Liver (tissue), 9 donors: ENCODE results near the gene PGBD2. TPM values are rescaled to one million over a fixed set of nuclear protein-coding genes. Genes with fewer than 3 reads are reported as not detected.
A peak's percentile ranks its signal among the peaks of the same experiment; 100 is the strongest.

Experiments used
- DNase-seq: peaks from one replicate; pipeline ENCODE4 v3.0.0-alpha.2; 2017; ENCODE audit warnings: low spot score
- H3K27ac ChIP-seq, 2 donors: one replicate each; pipeline ENCODE4 v1.7.0; 2013; ENCODE audit warnings: inconsistent platforms in 2 of 2, low read length in 2 of 2, control low read depth in 1 of 2, low read depth in 1 of 2, mild to moderate bottlenecking in 1 of 2
- H3K27me3 ChIP-seq, 4 donors: one replicate each; pipeline versions ENCODE4 v1.6.1 to v1.7.0; 2013; ENCODE audit warnings: low read length in 3 of 4, inconsistent platforms in 1 of 4, mild to moderate bottlenecking in 1 of 4, moderate library complexity in 1 of 4; ENCODE audit not compliant: control insufficient read depth in 4 of 4, insufficient read depth in 4 of 4
- H3K36me3 ChIP-seq, 4 donors: one replicate each; pipeline versions ENCODE4 v1.6.1 to v1.7.0; 2013; ENCODE audit warnings: low read length in 3 of 4, mild to moderate bottlenecking in 3 of 4, low read depth in 1 of 4, moderate library complexity in 1 of 4; ENCODE audit not compliant: control insufficient read depth in 4 of 4, insufficient read depth in 3 of 4
- H3K4me1 ChIP-seq, 4 donors: one replicate each; pipeline versions ENCODE4 v1.6.1 to v1.7.0; 2013; ENCODE audit warnings: low read length in 3 of 4, mild to moderate bottlenecking in 3 of 4, moderate library complexity in 1 of 4; ENCODE audit not compliant: control insufficient read depth in 4 of 4, insufficient read depth in 4 of 4
- H3K4me3 ChIP-seq, 3 donors: one replicate each; pipeline versions ENCODE4 v1.6.1 to v1.7.0; 2013; ENCODE audit warnings: low read length in 3 of 3, control low read depth in 1 of 3, low read depth in 1 of 3, mild to moderate bottlenecking in 1 of 3
- H3K9ac ChIP-seq, 2 donors: one replicate each; pipeline ENCODE4 v1.7.0; 2013; ENCODE audit warnings: low read length in 2 of 2, mild to moderate bottlenecking in 2 of 2, moderate library complexity in 2 of 2, control low read depth in 1 of 2, low read depth in 1 of 2
- H3K9me3 ChIP-seq, 4 donors: one replicate each; pipeline versions ENCODE4 v1.6.1 to v1.7.0; 2013; ENCODE audit warnings: low read length in 3 of 4; ENCODE audit not compliant: control insufficient read depth in 4 of 4
- FOXA1 ChIP-seq: IDR thresholded peaks from 2 replicates; pipeline ENCODE4 v1.6.1; 2016; ENCODE audit warnings: antibody characterized with exemption
- FOXA2 ChIP-seq: IDR thresholded peaks from 2 replicates; pipeline ENCODE4 v1.6.1; 2016; ENCODE audit warnings: antibody characterized with exemption
- GABPA ChIP-seq, 2 donors: IDR thresholded peaks in 1 of 2; conservative IDR thresholded peaks in 1 of 2; 2 replicates each; pipeline ENCODE4 v1.6.1; 2016; ENCODE audit warnings: antibody characterized with exemption in 2 of 2, mild to moderate bottlenecking in 1 of 2, moderate library complexity in 1 of 2
- HNF4A ChIP-seq, 2 donors: conservative IDR thresholded peaks; 2 replicates each; pipeline ENCODE4 v1.6.1; 2016; ENCODE audit warnings: antibody characterized with exemption in 2 of 2, mild to moderate bottlenecking in 2 of 2
- JUND ChIP-seq, 2 donors: IDR thresholded peaks; 2 replicates each; pipeline ENCODE4 v1.6.1; 2016; ENCODE audit warnings: antibody characterized with exemption in 2 of 2
- NR2F2 ChIP-seq: IDR thresholded peaks from 2 replicates; pipeline ENCODE4 v1.6.1; 2016; ENCODE audit warnings: antibody characterized with exemption
- RAD21 ChIP-seq, 2 donors: IDR thresholded peaks; 2 replicates each; pipeline ENCODE4 v1.6.1; 2016; ENCODE audit warnings: antibody characterized with exemption in 2 of 2, mild to moderate bottlenecking in 2 of 2
- RXRA ChIP-seq, 2 donors: IDR thresholded peaks; 2 replicates each; pipeline ENCODE4 v1.6.1; 2017 to 2018; ENCODE audit warnings: antibody characterized with exemption in 2 of 2, mild to moderate bottlenecking in 1 of 2
- SP1 ChIP-seq: IDR thresholded peaks from 2 replicates; pipeline ENCODE4 v1.6.1; 2018; ENCODE audit warnings: antibody characterized with exemption, mild to moderate bottlenecking
- TAF1 ChIP-seq: conservative IDR thresholded peaks from 2 replicates; pipeline ENCODE4 v1.6.1; 2016; ENCODE audit warnings: antibody characterized with exemption, mild to moderate bottlenecking
- YY1 ChIP-seq: IDR thresholded peaks from 2 replicates; pipeline ENCODE4 v1.6.1; 2016; ENCODE audit warnings: antibody characterized with exemption, mild to moderate bottlenecking
- WGBS: extraction: QIAGEN DNeasy Blood & Tissue Kit; methylation state at CpG from one replicate; pipeline ENCODE4 v1.1.7; 2013; 5-methylcytosine and 5-hydroxymethylcytosine counted together
- polyA plus RNA-seq, 2 donors: library from polyadenylated mRNA; stranded (reverse) in 1 of 2; unstranded in 1 of 2; fragments of 200-250 nt in 1 of 2; fragments of >200 nt in 1 of 2; fragmentation: Nextera tagmentation in 1 of 2; extraction: Ambion mirVana in 1 of 2; gene quantifications; one replicate each; pipeline versions ENCODE4 v1.2.1 to v1.2.3, GENCODE V29; 2013 to 2015
- total RNA-seq, 2 donors: library from RNA; depleted of rRNA; stranded (reverse); fragments of >200 nt; gene quantifications; one replicate each; pipeline ENCODE4 v1.2.3, GENCODE V29; 2014
- TF ChIP-seq, protein P1 (sequence below): IDR thresholded peaks from 2 replicates; pipeline ENCODE4 v1.6.1; 2016; ENCODE audit warnings: antibody characterized with exemption
- TF ChIP-seq, protein P2 (sequence below): fragments of 150-350 bp; IDR thresholded peaks from 2 replicates; pipeline ENCODE4 v1.5.1; 2017; ENCODE audit warnings: improper control_type of control experiment, low read depth, low read length; ENCODE audit not compliant: missing input control
- TF ChIP-seq, protein P3 (sequence below): IDR thresholded peaks from 2 replicates; pipeline ENCODE4 v1.6.1; 2016; ENCODE audit warnings: antibody characterized with exemption
- TF ChIP-seq, protein P4 (sequence below): IDR thresholded peaks from 2 replicates; pipeline ENCODE4 v1.6.1; 2016; ENCODE audit warnings: antibody characterized with exemption, mild to moderate bottlenecking
- TF ChIP-seq, protein P5 (sequence below): IDR thresholded peaks from 2 replicates; pipeline ENCODE4 v1.6.1; 2016; ENCODE audit warnings: antibody characterized with exemption
- donor health status: healthy.
- donor health status: healthy.
- donor health status: healthy.
- donor health status: healthy.
- donor health status: healthy.

Gene PGBD2
- total and polyA plus RNA-seq, 4 donors = 2.6 to 11.1 (median 4.7) TPM

DNA sequence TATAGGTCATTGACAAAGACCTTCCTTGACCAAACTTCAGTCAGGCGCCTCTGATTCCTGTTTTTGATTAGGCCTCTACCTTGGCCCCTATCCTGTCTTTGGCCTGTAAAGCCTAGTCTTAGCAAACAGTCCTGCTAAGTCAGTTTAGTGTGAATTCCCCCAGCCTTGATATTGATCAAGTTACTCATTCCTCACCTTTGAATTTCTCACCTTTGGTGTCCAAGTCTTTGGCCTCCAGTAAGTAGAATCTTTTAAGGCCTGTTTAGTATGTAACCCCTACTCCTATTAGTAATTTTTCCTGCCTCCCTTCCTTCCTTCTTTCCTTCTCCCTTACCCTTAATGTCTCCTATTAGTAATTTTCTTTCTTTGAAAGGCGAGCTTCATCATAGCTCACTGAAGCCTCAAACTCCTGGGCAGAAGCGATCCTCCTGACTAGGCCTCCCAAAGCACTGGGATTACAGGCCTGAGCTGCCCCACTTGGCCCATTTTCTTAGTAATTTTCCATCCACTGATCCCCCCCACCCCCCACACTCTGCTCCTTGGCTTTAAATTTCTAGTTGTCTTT is 34.1 kb upstream of the PGBD2 start:
- no peak for DNase-seq
- H3K36me3 ChIP-seq = no peaks in the 10 kb centered on the region
- 99% methylated on average over 3 of the region's 3 CpGs for WGBS
- no peaks in the 10 kb centered on the region for H3K27me3 ChIP-seq
- TF ChIP-seq NR2F2 (no peak), FOXA1 (no peak), RAD21 (IDR thresholded peaks at IDR 0.05) (no peak), JUND (IDR thresholded peaks at IDR 0.05) (no peak), TAF1 (no peak), FOXA2 (no peak), RXRA (IDR thresholded peaks at IDR 0.05) (no peak), HNF4A (conservative IDR thresholded peaks at IDR 0.05) (no peak), YY1 (no peak), SP1 (no peak)
- TF ChIP-seq, protein P1, sequence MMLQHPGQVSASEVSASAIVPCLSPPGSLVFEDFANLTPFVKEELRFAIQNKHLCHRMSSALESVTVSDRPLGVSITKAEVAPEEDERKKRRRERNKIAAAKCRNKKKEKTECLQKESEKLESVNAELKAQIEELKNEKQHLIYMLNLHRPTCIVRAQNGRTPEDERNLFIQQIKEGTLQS = no peak
- TF ChIP-seq, protein P2, sequence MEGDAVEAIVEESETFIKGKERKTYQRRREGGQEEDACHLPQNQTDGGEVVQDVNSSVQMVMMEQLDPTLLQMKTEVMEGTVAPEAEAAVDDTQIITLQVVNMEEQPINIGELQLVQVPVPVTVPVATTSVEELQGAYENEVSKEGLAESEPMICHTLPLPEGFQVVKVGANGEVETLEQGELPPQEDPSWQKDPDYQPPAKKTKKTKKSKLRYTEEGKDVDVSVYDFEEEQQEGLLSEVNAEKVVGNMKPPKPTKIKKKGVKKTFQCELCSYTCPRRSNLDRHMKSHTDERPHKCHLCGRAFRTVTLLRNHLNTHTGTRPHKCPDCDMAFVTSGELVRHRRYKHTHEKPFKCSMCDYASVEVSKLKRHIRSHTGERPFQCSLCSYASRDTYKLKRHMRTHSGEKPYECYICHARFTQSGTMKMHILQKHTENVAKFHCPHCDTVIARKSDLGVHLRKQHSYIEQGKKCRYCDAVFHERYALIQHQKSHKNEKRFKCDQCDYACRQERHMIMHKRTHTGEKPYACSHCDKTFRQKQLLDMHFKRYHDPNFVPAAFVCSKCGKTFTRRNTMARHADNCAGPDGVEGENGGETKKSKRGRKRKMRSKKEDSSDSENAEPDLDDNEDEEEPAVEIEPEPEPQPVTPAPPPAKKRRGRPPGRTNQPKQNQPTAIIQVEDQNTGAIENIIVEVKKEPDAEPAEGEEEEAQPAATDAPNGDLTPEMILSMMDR = no peak
- TF ChIP-seq, protein P3, sequence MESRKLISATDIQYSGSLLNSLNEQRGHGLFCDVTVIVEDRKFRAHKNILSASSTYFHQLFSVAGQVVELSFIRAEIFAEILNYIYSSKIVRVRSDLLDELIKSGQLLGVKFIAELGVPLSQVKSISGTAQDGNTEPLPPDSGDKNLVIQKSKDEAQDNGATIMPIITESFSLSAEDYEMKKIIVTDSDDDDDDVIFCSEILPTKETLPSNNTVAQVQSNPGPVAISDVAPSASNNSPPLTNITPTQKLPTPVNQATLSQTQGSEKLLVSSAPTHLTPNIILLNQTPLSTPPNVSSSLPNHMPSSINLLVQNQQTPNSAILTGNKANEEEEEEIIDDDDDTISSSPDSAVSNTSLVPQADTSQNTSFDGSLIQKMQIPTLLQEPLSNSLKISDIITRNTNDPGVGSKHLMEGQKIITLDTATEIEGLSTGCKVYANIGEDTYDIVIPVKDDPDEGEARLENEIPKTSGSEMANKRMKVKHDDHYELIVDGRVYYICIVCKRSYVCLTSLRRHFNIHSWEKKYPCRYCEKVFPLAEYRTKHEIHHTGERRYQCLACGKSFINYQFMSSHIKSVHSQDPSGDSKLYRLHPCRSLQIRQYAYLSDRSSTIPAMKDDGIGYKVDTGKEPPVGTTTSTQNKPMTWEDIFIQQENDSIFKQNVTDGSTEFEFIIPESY = no peak
- H3K27ac ChIP-seq = no peak overlapping the region
- H3K4me1 ChIP-seq = peaks cover 2 to 12% (median 4%) of the 10 kb centered on the region in 4 donors
- no peak overlapping the region for H3K4me3 ChIP-seq
- no peaks in the 10 kb centered on the region for H3K9me3 ChIP-seq
- H3K9ac ChIP-seq = no peak overlapping the region

DNA sequence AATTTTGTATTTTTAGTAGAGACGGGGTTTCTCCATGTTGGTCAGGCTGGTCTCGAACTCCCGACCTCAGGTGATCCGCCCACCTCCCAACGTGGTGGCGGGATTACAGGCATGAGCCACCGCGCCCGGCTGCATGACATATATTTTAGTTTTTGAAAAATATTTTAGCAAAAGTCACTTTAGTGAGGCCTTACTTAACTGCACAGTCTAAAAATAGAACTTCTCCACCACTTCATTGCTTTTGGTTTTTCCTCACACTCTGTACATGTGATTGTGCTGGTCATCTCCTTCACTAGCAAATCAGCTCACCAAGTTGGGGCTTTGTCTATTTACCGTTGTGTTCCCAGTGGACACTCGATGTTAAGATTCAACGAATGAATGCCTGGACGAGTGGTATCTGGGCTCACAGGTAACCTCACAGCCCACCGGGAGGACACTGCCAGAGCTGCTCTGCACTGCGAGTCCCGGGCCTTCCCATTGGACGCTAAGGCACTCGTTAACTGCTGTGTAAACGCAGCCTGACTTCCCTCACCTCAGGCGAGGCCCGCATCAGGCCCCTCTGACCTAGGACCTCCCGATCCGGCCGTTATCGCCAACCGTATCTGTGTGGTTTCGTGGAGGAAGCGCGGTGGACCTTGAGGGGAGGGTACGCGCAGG is 33.2 kb upstream of the PGBD2 start:
- H3K4me3 ChIP-seq = peak overlapping the region; percentile 50 to 76 (median 51)
- peaks cover 2 to 12% (median 4%) of the 10 kb centered on the region in 4 donors for H3K4me1 ChIP-seq
- no peaks in the 10 kb centered on the region for H3K9me3 ChIP-seq
- H3K27me3 ChIP-seq = no peaks in the 10 kb centered on the region
- H3K36me3 ChIP-seq = no peaks in the 10 kb centered on the region
- TF ChIP-seq NR2F2 (peak; percentile 33), YY1 (no peak), FOXA2 (no peak)
- WGBS = 16% methylated on average over 31 of the region's 31 CpGs
- DNase-seq = peak; percentile 74
- peak overlapping the region; percentile 57 to 77 for H3K9ac ChIP-seq
- H3K27ac ChIP-seq = peak overlapping the region; percentile 79 to 90

DNA sequence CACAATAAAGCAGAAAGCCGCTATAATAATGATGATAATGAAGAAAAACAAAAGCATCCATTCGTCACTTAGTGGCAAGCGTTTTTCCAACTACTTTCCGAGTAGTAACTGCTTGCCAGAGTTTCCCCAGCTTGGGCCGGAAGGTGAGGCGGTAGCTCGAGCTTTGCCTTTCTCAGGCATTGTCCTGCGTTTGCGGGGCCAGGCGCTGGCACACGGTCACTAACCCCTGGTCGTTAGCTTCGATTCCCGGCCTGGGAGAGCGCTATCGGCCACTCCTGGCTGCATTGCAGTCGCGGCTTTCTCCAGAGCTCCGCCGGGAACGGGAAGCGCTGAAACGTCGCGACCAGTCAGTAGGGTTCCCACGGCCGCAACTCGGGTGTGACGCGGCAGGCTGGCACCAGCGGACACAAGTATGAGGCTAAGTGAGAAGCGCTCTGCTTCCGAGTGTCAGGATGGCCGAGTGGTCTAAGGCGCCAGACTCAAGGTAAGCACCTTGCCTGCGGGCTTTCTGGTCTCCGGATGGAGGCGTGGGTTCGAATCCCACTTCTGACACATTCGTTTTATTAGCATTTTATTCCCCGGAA is 32.5 kb upstream of the PGBD2 start:
- Histone ChIP-seq H3K4me1 (peaks cover 2 to 12% (median 4%) of the 10 kb centered on the region in 4 donors), H3K27ac (peak overlapping the region; percentile 79 to 90), H3K9ac (peak overlapping the region; percentile 57 to 77), H3K36me3 (no peaks in the 10 kb centered on the region), H3K27me3 (no peaks in the 10 kb centered on the region), H3K9me3 (no peaks in the 10 kb centered on the region), H3K4me3 (peak overlapping the region; percentile 50 to 76 (median 51))
- peak; percentile 98 for DNase-seq
- WGBS = under 1% methylated on average over 41 of the region's 41 CpGs
- TF ChIP-seq, protein P4, sequence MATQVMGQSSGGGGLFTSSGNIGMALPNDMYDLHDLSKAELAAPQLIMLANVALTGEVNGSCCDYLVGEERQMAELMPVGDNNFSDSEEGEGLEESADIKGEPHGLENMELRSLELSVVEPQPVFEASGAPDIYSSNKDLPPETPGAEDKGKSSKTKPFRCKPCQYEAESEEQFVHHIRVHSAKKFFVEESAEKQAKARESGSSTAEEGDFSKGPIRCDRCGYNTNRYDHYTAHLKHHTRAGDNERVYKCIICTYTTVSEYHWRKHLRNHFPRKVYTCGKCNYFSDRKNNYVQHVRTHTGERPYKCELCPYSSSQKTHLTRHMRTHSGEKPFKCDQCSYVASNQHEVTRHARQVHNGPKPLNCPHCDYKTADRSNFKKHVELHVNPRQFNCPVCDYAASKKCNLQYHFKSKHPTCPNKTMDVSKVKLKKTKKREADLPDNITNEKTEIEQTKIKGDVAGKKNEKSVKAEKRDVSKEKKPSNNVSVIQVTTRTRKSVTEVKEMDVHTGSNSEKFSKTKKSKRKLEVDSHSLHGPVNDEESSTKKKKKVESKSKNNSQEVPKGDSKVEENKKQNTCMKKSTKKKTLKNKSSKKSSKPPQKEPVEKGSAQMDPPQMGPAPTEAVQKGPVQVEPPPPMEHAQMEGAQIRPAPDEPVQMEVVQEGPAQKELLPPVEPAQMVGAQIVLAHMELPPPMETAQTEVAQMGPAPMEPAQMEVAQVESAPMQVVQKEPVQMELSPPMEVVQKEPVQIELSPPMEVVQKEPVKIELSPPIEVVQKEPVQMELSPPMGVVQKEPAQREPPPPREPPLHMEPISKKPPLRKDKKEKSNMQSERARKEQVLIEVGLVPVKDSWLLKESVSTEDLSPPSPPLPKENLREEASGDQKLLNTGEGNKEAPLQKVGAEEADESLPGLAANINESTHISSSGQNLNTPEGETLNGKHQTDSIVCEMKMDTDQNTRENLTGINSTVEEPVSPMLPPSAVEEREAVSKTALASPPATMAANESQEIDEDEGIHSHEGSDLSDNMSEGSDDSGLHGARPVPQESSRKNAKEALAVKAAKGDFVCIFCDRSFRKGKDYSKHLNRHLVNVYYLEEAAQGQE = peak; percentile 25
- TF ChIP-seq, protein P5, sequence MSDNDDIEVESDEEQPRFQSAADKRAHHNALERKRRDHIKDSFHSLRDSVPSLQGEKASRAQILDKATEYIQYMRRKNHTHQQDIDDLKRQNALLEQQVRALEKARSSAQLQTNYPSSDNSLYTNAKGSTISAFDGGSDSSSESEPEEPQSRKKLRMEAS = peak; percentile 21
- TF ChIP-seq RXRA (IDR thresholded peaks at IDR 0.05) (peak in 1 of 2 donors; percentile 35), GABPA (IDR thresholded peaks at IDR 0.05 in 1 of 2, conservative IDR thresholded peaks at IDR 0.05 in 1 of 2) (no peak), RAD21 (IDR thresholded peaks at IDR 0.05) (peak in 1 of 2 donors; percentile 32)
- TF ChIP-seq, protein P2 = no peak
